RWPE1 (cell line): Measurements from ENCODE around the gene CDC42EP2.

Experiments
- CTCF ChIA-PET: fragments of 350-600 bp; sonication (Branson Sonifier 250); formaldehyde crosslinking; extraction: SDS; loops from one replicate; lab custom pipeline; 2021; lab: Yijun Ruan, JAX
- POLR2A ChIA-PET: fragments of 400-600 bp; formaldehyde crosslinking; extraction: SDS; loops from one replicate; lab custom pipeline; 2020; ENCODE audit warnings: antibody characterized with exemption; ENCODE audit not compliant: low non-redundant PET; lab: Yijun Ruan, JAX
- DNase-seq: peaks from one replicate; pipeline ENCODE4 v3.0.0; 2012; ENCODE audit warnings: low spot score
- H3K27ac ChIP-seq: fragments of 450-650 bp; 2 replicates; pipeline ENCODE4 v1.5.1; 2017
- TF ChIP-seq, protein P1 (sequence below): fragments of 450-650 bp; conservative IDR thresholded peaks from 2 replicates; pipeline ENCODE4 v1.5.1; 2017; ENCODE audit warnings: low read depth, mild to moderate bottlenecking

Gene CDC42EP2, protein sequence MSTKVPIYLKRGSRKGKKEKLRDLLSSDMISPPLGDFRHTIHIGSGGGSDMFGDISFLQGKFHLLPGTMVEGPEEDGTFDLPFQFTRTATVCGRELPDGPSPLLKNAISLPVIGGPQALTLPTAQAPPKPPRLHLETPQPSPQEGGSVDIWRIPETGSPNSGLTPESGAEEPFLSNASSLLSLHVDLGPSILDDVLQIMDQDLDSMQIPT

DNA sequence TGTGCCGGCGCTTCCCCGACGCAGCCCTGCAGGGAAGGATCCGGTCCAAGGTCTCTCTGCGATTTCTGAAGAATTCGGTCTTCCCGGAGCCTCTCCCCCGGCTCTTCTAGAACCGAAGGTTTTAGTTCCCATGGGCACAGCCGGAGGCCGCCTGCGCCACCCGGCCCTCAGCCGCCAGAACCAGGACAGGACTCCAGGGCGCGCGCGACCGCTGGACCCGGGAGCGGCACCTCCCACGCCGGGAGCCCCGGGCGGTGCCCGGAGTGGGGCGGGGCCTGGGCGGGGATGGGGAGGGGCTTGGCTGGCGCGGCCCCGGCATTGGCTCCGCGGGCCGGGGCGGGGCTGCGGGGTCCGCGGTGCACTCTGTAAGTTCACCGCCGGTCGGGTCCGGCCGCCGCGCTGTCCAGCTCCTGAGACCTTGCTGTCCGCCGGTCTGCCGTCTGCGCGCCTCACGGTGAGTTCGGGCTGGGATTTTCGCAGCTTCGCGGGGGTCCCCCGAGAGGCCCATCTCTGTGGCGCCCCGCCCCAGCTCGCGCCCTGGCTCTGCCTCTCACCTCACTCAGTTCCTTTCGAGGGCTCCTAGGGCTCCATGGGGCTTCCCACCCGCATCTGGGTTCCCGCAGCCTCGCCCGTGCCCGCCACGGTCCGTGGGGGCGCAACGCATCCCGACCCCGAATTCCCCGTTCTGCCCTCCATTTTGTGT lies at the start of gene CDC42EP2:
Gene CDC42EP2 (plus strand): TSS at position 366 of the 703 bp plus-strand sequence. CDS start 6,033 bp downstream, outside the sequence.
- peak within 1 kb of the TSS; percentile 97 for H3K27ac ChIP-seq
- TF ChIP-seq, protein P1, sequence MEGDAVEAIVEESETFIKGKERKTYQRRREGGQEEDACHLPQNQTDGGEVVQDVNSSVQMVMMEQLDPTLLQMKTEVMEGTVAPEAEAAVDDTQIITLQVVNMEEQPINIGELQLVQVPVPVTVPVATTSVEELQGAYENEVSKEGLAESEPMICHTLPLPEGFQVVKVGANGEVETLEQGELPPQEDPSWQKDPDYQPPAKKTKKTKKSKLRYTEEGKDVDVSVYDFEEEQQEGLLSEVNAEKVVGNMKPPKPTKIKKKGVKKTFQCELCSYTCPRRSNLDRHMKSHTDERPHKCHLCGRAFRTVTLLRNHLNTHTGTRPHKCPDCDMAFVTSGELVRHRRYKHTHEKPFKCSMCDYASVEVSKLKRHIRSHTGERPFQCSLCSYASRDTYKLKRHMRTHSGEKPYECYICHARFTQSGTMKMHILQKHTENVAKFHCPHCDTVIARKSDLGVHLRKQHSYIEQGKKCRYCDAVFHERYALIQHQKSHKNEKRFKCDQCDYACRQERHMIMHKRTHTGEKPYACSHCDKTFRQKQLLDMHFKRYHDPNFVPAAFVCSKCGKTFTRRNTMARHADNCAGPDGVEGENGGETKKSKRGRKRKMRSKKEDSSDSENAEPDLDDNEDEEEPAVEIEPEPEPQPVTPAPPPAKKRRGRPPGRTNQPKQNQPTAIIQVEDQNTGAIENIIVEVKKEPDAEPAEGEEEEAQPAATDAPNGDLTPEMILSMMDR, result no peak
- peak; percentile 90 for DNase-seq
- POLR2A ChIA-PET, result no interaction called here
- CTCF ChIA-PET, result interaction anchor here (0.6 to 3.0 kb wide), 26 partner anchors 9 to 300 kb away, joined by 3 to 83 read pairs (median 4); partner anchors contain the start of genes DPF2 and POLA2

DNA sequence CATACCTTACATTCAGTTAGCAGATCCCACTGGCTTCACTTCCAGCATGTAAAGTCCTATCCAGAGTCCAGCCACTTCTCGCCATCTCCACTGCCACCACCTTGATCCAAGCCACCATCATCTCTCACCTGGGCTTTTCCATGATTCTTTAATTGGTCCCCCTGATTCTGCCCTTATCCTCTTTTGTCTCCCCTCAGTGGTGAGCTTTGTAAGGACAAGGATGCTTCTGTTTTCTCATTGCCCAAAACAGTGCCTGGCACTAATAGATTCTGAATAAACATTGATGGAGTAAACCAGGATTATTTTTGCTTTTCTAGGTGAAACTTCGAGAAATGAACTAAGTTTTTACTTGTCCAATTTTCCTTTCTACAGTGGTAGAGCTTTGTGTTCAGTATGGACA lies 48.5 kb upstream of the CDC42EP2 start:
- H3K27ac ChIP-seq, result no peak overlapping the region
- TF ChIP-seq, protein P1, result no peak
- ChIA-PET POLR2A (no interaction called here), CTCF (interaction anchor here (0.6 to 2.1 kb wide), 5 partner anchors 9 to 719 kb away, joined by 3 to 10 read pairs (median 4); partner anchors contain the start of gene CDC42EP2)
- no peak for DNase-seq

DNA sequence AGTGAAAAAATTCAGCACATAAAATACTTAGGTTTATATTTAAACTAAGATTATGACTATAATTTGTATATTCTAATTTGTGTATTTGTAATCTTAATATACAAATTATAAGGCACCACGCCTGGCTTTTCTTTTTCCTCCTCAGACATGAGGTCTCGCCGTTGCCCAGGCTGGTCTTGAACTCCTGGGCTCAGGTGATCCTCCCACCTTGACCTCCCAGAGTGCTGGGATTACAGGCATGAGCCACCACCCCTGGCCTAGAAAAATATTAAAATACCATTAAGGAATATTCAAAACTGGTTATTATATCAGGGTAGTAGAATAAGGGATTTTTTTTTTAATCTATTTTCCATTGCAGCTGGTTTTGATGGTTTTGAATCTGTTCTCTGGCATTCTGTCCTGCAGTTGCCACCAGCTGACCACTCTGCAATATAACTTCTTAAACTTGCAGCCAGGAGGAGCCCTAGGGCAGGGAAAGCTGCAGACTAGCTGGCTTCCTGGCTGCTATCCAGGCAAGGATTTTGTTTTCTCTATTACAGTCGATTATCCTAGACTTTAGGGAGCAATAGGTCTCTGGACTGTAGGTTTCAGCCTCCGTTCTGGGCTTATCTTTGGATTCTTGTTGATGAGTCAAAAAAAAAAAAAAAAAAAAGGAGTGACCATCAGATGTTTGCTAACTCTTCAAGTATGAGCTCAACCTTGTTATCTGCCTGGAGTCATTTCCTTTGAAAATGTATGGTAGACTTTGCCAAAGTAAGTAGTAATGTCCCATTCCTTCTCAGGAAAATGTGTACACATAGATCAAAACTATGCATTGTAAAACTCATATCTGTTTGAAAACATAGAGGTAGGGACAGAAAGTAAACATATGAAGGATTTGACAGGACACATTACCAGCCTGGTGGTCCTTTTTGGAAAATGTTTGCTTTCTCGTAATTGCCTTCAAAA lies 39.7 kb upstream of the CDC42EP2 start:
- peak; percentile 67 for DNase-seq
- ChIA-PET POLR2A (interaction anchor here (0.6 to 1.3 kb wide), 3 partner anchors 12 to 85 kb away, joined by 3 to 7 read pairs (median 3); partner anchors contain the start of gene DPF2), CTCF (interaction anchor here (0.6 to 2.6 kb wide), 19 partner anchors 9 to 738 kb away, joined by 3 to 41 read pairs (median 5); partner anchors contain the start of genes CDC42EP2 and POLA2)
- H3K27ac ChIP-seq, result peak overlapping the region; percentile 60
- TF ChIP-seq, protein P1, result peak; percentile 77

DNA sequence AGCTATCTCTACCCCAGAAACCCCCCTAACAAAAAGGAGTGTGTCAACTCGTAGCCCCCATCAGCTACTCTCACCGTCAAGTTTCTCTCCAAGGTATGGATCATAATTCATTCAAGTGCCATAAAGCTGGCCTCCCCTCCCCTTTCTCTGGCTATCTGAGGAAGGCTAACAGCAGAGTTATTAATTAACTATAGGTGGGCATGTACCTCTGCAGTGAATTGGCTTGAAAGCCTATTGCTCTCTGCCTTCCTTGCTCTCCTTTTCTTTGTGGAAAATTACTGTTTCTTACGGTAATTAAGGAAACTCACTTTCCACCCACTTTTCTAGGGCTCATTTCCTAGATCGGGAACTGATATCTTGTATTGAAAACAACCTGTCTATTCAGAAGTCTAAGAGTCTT lies 38.8 kb upstream of the CDC42EP2 start:
- no peak overlapping the region for H3K27ac ChIP-seq
- TF ChIP-seq, protein P1, result no peak
- ChIA-PET CTCF (interaction anchor here (0.7 to 2.6 kb wide), 5 partner anchors 39 to 77 kb away, joined by 5 to 41 read pairs (median 10); partner anchors contain the start of gene CDC42EP2), POLR2A (interaction anchor here (0.6 to 1.3 kb wide), 3 partner anchors 11 to 57 kb away, joined by 3 to 7 read pairs (median 6); partner anchors contain the start of gene DPF2)
- DNase-seq, result no peak

DNA sequence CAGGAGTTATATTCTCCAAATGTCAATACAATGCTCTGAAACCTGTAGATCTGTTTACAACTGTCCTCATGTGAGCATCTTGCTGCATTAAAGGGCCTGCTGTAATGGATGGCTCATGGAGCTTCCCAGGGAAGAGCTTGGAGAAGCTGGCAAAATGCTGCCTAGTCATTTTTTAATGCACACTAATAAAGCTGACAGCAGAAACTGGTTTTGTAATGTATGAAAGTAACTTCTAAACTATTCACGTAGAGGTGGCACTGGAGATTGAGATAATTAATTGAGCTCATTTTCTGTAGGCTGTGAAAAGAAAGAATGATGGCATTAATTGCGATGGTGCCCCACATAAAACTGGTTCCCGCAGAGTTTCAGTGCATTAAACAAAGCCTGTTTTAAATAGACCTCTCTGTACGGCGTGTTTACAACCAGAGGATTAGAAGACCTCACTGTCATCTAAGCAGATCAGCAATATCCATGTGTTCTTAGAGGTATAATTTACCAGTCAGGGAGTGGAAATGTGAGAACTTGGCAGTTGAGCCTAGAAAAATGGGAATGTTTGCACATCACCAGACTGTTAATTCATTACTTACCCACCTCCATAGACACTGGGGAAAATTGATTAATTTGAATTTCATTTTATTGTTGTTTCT lies 36.9 kb upstream of the CDC42EP2 start:
- no peak overlapping the region for H3K27ac ChIP-seq
- CTCF ChIA-PET, result interaction anchor here (0.6 to 1.2 kb wide), 3 partner anchors 37 to 68 kb away, joined by 3 read pairs; partner anchors contain the start of gene DPF2
- POLR2A ChIA-PET, result no interaction called here
- DNase-seq, result no peak
- TF ChIP-seq, protein P1, result no peak
